MV-4-11 (cell line): ENCODE results near the gene GRIP2.
"Not testable (repeated sequence)": the region's sequence is repeated elsewhere in the genome, so short reads cannot be mapped to it uniquely, and the experiment has no call there.

Source experiments
- DNase-seq: peaks from one replicate; lab custom pipeline; 2025; lab: John Stamatoyannopoulos, UW

Gene GRIP2

DNA sequence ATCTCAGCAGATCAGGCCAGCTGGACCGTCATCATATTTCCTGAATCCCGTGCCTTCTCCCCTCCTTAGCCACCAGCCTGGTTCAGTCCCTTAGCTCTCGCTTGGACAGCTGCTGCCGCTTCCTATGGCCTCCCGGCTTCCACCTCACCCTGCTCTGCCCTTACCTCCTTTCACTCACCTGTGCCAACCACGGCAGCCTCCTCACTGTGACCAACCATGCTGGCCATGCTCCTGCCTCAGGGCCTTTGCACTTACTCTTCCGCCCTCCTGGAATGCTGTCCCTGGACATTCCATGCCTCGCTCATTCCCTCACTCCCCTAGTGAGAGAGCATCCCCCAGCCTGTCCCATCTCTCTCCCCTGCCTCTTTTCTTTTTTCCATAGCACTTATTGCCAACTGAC lies 19.2 kb downstream of the GRIP2 start:
- DNase-seq, result no peak

DNA sequence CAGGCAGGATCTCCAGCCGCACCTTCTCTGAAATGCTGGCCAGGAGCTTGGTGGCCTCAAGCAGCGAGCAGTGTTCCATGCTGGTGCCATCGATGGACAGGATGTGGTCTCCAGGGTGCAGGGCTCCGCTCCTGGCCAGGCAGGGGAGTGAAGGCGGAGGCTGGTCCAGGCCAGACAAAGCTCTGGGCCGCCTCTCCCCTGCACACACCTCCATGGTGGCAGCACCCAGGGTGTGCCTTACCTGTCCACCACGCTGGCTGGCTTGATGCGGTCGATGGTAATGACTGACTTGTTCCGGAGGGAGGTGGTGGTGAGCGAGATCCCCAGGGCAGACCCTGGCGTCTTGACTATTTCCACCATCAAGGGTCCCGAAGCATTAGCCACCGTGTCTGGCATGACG lies 20.0 kb downstream of the GRIP2 start:
- DNase-seq, result no peak

DNA sequence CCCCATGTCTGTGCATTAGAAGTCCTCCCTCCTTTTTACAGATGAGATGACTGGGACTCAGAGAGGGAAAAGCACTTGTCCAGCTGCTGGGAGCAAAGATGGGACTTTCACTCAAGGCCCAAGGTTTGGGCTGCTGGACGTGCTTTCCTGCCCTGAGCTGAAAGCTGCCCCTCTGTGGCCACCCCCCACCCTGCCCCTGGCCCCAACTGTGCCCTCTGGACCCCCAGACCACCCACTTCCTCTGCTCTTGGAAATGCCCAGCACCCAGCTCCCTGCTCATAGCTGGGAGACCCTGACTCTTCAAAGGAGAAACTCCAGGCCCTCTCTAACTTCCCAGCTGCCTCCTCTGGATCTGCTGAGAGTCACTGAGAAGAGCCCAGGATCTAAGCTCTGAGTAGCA lies 20.7 kb downstream of the GRIP2 start:
- no peak for DNase-seq

DNA sequence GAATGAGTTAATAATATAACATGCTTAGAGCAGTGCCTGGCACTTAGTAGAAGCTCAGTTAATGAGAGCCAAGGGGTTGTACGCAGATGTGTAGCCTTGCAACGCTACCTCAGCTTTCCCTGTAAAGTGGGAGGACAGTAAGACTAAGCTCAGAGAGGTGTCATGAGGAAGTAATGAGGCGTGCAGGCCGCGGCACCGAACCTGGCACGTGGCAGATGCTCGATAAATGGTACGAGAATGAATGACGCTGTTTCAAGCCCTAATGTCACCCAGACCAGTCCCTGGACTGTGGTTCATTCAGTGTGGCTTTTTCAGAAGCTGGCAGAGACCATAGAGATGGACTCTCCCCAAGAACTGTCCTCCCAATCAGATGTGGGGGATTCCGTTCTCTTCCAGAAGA lies 21.2 kb downstream of the GRIP2 start:
- DNase-seq, result no peak

DNA sequence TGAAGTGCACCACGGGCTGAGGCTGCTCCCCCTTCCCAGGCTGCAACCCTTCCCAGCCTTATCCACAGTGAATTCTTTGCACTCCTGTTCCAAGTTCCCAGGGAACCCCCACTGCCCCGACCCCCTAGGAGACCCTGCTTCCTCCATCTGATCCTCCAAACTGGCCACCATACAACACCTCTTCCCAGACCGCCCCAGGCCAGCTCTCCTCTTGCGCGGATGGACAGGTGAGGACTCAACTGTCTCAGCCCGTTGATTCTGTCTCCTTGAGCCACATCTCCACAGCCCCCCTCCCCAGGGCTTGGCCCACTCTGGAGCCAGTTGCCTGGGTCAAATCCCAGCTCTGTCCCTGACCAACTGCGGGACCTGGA lies 21.7 kb downstream of the GRIP2 start:
- DNase-seq, result no peak

DNA sequence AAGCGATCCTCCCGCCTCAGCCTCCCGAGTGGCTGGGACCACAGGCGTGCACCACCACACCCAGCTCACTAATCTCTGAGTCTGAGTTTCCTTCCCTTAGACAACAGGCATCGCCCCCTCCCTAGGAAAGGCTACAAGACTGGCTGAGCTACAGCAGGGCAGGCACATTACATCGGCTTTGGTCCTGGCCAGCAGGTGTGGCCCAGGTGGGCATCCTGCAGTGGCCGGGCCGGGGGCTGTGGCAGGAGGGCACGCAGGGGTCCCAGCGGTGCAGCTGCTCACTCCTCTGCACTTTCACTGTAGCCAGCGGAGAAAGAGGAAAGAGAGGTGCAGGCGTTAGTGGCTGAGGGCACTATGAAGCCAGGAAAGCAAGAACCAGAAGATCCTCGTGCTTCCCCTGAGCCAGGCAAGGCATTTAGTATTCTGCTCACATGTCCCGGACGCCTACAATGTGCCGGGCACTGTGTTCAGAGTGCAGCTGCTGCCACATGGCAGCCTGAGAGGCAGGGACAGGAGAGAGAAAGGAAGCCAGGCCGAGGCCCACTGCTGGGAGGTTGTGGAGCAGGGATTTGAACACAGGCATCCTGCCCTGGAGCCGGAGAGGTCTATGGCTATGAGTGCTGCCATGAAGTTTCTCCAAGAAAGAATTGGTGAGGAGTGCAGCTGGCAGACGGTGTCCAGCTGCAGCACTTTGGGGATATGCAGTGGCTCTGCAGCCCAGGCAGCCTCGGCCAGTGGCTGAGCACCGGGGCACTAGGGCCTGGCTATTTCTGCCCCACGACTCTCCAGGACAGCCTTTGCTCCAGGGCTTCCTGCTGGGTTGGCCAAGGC lies 22.3 kb downstream of the GRIP2 start:
- no peak for DNase-seq

DNA sequence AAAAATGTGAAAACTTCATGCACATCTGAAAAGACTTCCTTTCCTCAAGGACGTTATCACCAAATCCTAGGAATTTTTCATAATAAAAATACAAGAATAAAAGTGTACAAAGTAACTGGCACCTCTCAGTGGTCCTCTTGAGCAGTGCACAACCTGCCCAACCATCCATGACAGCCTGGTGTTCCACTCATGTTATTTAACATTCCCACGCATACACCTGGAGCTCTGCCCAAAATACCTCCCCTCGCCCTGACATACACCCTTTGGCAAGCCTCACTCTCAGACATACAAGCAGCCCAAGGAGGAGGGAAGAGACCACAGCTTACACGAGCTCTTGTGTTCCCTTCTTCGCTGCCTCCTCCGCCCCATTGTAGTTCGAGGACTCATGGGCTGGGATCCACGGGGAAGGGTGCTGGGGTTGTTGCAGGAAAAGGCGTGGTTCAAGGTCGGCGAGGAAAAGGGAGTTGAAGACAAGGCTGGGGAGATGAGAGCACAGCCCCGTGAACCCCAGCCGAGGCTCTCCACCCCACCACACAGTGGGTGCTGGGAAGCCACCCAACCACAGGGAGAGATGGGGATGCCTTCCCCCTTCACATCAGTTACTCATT lies 23.3 kb downstream of the GRIP2 start:
- no peak for DNase-seq

DNA sequence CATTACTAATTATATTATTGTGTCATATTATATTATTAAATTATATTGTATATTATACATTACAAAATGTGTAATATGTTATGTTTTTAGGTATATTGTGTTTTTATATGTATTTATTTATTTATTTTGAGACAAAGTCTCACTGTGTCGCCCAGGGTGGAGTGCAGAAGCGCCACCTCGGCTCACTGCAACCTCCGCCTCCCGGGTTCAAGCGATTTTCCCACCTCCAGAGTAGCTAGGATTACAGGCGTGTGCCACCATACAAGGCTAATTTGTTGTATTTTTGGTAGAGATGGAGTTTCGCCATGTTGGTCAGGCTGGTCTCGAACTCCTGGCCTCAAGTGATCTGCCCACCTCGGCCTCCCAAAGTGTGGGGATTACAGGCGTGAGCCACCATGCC lies 24.6 kb downstream of the GRIP2 start:
- not testable (repeated sequence) for DNase-seq

DNA sequence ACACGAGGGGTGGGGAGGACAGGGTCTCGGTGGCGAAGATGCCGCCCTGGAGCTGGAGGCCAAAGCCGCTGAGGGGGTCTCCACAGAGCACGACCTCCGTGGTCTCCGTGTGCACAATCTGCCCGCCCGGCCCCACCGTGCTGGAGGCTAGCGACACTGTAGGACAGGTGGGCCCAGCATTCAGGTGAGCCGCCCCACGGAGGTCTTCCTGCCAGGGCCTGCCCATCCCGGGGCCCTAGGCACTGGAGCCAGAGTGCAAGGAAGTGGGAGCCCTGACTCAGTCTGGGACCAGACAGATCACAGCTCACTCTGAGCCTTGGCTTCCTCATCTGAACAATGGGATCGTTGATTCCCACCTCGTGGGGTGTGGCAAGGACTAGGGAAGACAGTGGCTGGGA lies 25.8 kb downstream of the GRIP2 start:
- DNase-seq, result no peak

DNA sequence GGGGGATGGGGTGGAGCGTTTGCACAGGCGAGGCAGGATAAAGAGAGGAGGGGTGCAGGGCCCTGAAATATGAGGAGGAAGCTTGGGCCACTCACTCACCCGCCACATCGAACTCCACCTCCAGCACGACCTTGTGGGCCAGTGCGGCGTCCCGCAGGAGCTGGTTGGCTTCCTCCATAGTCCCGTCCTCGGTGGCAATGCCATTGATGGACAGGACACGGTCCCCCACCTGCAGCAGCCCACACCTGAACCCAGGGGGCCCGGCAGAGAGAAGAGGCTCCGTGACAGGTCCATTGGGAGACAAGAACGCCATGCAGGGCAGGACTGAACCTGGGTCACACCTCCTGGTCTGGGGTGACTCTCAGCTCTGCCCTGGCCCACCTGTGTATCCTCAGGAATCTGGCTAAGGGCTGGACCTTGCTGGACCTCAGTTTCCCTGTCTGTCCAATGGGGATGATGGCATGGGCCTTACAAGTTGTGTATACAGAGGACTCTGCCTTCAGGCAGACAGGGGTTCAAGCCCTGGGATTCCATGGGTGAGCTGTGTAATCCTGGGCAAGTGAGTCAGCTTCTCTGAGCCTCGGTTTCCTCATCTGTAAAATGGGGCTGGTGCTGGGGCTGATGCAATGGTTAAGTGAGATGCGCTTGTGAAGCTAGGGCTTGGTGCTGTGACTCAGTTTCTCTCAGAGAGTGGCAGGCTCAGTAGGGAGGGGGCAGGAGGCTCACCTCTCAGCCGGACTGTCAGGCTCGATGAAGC lies 26.4 kb downstream of the GRIP2 start:
- no peak for DNase-seq

DNA sequence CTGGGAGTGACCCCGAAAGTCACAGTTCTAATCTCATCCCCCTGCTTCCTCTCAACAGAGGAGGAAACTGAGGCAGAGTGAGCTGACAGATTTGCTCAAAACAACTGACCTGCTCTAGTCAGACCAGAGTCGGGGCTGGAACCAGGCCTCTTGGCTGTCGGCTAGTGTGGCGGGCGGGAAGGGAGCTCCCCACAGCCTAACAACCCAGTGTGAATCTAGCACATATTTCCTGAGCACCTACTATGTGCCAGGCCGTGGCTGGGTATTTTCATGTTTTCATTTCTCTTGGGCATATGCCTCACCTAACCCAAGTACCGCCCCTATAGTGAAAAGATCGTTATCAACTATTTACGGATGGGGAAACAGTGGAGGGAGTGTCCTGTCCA lies 27.2 kb downstream of the GRIP2 start:
- no peak for DNase-seq

DNA sequence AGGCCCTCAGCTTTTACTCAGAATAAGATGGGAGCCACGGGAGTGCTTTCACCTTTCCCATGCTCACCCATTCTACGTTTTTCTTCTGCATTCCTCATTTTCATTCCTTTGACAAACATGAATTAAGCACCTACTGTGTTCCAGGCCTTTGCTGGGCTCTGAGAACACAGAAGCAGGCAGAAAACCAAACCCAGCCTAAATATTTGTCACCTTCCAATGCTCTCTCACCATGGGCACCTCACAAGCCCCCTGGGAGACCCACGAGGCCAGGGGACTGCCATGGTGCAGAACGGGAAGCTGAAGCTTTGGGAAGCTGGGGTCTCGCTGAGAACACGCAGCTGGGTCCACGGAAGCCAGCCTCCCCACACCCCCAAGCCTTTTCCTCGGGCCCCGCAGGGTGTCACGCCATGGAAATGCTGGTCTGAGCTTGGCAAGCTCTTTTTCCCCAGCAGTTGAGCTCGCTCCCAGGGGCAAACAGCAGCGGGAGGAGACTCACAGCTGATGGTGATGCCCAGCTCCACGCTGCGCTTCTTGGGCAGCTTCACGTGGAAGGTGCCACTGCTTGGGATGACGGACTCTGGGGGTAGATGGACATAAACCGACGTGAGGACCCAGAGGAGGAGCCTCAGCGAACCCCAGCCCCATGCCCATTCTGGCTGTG lies 27.7 kb downstream of the GRIP2 start:
- no peak for DNase-seq

DNA sequence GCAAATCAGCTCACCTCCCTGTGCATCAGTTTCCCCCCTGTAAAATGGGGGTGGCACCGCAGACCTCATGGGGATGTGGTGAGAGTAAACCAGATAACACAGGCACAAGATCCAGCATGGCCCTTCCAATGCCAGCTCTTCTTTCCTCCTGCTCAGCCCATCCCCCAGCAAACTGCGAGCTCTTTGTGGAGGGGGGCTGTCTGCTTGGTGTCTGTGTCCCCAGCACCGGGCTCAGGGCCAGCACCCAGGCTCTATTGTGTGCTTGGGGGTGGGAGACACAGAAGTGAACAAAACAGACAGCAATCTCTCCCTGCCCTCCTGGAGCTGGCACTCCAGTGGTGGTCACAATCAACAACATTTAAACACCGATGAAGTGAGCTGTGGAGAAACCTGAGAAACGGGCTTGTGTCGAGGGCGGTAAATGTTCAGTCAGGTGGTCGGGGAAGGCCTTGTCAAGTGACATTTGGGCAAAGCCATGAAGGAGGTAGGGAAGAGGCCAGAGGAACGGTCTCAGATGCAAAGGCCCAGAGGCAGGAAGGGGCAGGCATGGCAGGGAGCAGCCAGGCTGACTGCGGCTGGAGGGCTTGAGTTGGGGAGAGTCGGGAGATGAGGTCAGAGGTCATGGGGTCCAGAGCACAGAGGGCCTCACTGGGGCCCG lies 28.4 kb downstream of the GRIP2 start:
- no peak for DNase-seq

DNA sequence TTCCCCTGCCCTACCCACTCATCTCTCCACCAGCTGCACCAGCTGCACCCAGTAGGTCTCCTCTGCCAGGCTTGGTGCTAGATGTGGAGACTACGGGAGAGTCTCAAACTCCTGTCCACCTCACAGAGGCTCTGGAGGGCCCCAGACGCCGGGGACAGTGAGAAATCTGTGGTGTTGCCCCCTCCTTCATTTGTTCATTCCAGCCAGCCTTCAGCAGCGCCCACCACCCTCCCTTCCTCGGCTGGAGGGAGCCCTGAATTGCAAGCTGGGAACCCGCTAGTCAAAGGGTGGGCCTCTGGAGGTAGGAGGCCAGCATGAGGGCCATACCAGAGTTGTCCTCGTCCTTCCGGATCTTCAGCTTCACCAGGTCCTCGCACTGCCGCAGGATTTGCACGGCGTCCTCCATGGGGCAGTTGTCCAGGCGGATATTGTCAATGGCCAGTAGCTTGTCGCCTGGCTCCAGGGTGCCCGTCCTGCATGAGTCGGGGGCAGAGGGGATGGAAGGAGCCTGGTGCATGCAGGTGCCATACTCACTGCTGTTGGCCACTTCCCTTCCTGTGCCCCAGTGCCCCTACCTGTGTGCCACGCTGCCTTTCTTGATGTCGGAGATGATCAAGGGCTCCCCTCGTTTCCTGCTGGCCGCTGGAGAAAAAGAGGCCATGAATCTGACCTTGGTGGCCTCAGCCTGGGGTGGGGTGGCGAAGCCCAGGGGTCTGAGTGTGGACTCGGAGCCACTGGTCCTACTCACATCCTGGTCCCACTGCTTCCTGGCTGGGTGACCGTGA lies 29.1 kb downstream of the GRIP2 start:
- DNase-seq, result no peak

DNA sequence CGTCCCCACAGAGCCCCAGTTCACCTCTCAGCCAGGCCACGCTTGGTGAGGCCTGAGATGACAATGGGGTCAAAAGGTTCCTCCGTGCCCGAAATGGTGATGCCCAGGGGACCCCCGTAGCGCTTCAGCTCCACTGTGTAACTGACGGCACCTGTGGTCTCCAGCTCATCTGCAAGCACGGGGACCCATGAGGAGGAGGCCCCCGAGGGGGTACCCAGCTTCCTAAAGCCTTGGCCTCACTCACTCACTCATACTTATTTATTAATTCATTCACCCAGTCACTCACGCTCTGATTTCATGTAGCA lies 30.4 kb downstream of the GRIP2 start:
- DNase-seq, result no peak

DNA sequence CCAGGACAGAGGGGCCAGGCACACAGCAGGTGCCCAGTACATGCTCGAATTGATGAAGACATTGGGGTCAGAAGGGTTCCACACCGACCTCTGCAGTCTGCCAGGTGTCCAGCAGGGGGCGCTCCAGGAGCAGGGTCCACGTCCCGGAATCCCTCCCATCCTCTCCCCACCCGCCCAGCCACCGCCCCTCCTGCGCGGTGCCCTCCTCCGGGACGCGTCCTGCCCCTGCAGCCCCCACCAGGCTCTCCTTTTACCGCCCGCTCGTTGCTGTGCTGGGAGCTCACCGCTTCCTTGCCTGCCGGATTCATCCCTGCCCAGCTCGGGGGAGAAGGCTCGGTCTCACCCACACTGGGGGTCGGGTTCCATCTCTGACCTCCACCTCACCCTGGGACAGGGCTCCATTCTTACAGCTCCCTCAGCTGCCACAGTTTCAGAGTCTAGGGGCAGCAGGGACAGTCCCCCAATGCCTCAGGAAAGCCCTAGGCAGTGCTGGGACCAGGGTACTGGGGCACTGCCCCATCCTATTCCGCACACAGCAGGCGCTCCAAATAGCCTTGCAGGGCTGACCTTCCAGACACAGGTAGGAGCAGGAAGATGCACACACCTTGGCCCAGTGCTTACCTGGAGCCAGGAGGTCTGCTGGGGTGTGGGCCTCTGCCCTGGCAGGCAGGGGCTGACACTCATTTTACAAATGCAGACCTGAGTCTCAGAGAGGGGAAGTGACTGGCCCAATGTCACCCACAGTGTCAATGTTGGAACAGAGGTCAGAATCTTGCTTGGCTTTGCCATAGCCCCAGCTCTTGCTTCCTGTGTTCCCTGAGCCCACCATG lies 31.0 kb downstream of the GRIP2 start:
- peak; percentile 13 for DNase-seq

DNA sequence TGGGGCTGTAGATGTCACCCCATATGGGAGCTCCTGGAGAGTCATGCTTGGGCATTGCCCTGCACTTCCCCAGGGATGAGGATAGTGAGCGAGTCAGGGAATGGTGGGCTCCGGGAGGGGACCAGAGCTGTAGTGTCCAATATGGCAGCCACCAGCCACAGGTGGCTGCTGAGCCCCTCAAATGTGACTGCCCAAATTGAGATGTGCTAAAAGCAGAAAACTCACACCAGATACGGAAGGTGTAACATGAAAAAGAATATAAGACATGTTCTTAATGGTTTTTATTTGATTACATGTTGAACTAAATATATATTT lies 31.7 kb downstream of the GRIP2 start:
- DNase-seq, result no peak

DNA sequence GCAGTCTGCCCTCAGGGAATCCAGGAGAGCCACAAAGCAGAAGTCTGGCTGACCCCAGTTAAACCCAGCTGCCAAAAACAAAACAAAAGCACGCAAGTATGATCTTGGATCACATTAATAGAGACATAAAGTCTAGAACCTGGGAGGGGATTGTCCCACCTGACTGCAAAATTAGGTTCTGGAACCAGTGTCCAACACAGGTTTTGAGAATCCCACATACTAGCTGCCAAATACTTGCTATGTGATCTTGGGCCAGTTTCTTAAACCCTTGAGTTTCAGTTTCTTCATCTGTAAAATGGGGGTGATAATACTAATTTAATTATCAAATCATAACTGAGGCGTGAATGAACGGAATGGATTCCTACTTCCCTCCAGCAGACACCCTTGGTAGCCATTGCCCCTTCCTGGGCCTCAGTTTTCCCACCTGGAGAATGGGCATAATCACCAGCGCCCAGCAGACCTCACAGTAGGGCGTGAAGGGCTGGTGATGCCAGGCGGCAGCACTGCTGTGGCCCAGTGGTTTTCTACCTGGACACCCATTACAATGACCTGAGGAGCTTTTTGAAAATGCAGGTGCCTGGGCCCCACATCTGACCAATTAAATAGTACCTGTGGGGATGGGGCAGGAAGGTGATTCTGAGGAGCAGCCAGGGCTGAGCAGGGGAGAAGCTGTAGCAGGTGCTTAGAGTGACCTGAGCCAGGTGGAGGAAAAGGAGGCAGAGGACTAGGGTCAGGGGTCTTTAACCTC lies 32.2 kb downstream of the GRIP2 start:
- peak; percentile 4 for DNase-seq

DNA sequence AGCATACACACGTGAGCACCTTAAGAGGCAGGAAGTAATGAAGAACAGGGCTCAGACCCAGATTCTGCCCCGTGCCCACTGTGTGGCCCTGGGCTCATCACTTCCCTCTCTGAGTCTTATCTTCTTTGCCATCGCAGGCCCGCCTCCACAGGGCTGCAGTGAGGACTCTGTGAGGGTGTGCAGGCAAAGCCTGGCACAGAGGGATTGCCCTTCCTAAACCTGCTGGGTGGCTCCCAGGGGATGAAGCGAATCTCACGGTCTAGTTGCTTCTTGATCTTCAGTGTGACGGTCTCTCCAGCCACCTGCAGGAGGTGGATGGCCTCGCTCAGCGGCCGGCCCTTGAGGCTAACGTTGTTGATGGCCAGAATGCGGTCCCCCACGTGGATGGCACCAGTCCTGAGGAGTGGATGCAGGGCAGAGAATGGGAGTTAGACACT lies 32.8 kb downstream of the GRIP2 start:
- no peak for DNase-seq
